ENCODE results near the gene GPD1L.

GPD1L gene

GRCh38 chr3:32118215-32118614 lies 11.8 kb downstream of the GPD1L start:
- no peak overlapping the region for H3K4me3 ChIP-seq (ENCODE audit: low read depth, low read length, poor library complexity, severe bottlenecking)
- H3K9ac ChIP-seq (ENCODE audit: low read length) = no peak overlapping the region
- no peak overlapping the region for H3K27ac ChIP-seq (ENCODE audit: low read depth, low read length, poor library complexity, severe bottlenecking)
- peaks cover 5% of the 10 kb centered on the region; the same call in 1 of the 2 replicates for H3K36me3 ChIP-seq (ENCODE audit: insufficient read depth, low read length)
- no peak overlapping the region for H2AFZ ChIP-seq (ENCODE audit: low read length)
- no peak overlapping the region for H3K4me2 ChIP-seq (ENCODE audit: low read length)
- no peak for TF ChIP-seq EZH2 (IDR thresholded peaks at IDR 0.05; ENCODE audit: borderline replicate concordance, low read length)
- no peaks in the 10 kb centered on the region for H3K9me3 ChIP-seq (ENCODE audit: low read length)
- no peaks in the 10 kb centered on the region for H3K27me3 ChIP-seq (ENCODE audit: insufficient read depth, low read length)
- H3K9me2 ChIP-seq (ENCODE audit: low read depth, low read length) = no peaks in the 10 kb centered on the region
- H4K20me1 ChIP-seq (ENCODE audit: insufficient read depth, low read length) = no peaks in the 10 kb centered on the region
- peaks cover 17% of the 10 kb centered on the region; the same call in 1 of the 2 replicates for H3K79me2 ChIP-seq (ENCODE audit: insufficient read depth, low read length)
- no peaks in the 10 kb centered on the region for H3K4me1 ChIP-seq (ENCODE audit: insufficient read depth, low read length, severe bottlenecking)
- H3F3A ChIP-seq (ENCODE audit: insufficient read depth, low read length) = no peaks in the 10 kb centered on the region

GRCh38 chr3:32120471-32120870 lies 14.1 kb downstream of the GPD1L start:
- H3K4me2 ChIP-seq (ENCODE audit: low read length) = no peak overlapping the region
- no peak overlapping the region for H3K27ac ChIP-seq (ENCODE audit: low read depth, low read length, poor library complexity, severe bottlenecking)
- no peaks in the 10 kb centered on the region for H3F3A ChIP-seq (ENCODE audit: insufficient read depth, low read length)
- no peak overlapping the region for H3K9ac ChIP-seq (ENCODE audit: low read length)
- H3K27me3 ChIP-seq (ENCODE audit: insufficient read depth, low read length) = no peaks in the 10 kb centered on the region
- H3K4me1 ChIP-seq (ENCODE audit: insufficient read depth, low read length, severe bottlenecking) = no peaks in the 10 kb centered on the region
- peaks cover 16% of the 10 kb centered on the region; the same call in 1 of the 2 replicates for H3K79me2 ChIP-seq (ENCODE audit: insufficient read depth, low read length)
- H2AFZ ChIP-seq (ENCODE audit: low read length) = no peak overlapping the region
- H3K4me3 ChIP-seq (ENCODE audit: low read depth, low read length, poor library complexity, severe bottlenecking) = no peak overlapping the region
- no peaks in the 10 kb centered on the region for H3K36me3 ChIP-seq (ENCODE audit: insufficient read depth, low read length)
- TF ChIP-seq EZH2 (IDR thresholded peaks at IDR 0.05; ENCODE audit: borderline replicate concordance, low read length) (no peak), CTCF (IDR thresholded peaks at IDR 0.05; ENCODE audit: low read length) (no peak)
- H3K9me3 ChIP-seq (ENCODE audit: low read length) = no peaks in the 10 kb centered on the region
- no peaks in the 10 kb centered on the region for H3K9me2 ChIP-seq (ENCODE audit: low read depth, low read length)
- H4K20me1 ChIP-seq (ENCODE audit: insufficient read depth, low read length) = no peaks in the 10 kb centered on the region

GRCh38 chr3:32121137-32121536 lies 14.7 kb downstream of the GPD1L start:
- Histone ChIP-seq H2AFZ (ENCODE audit: low read length) (no peak overlapping the region), H3K4me3 (ENCODE audit: low read depth, low read length, poor library complexity, severe bottlenecking) (no peak overlapping the region), H3F3A (ENCODE audit: insufficient read depth, low read length) (no peaks in the 10 kb centered on the region), H3K4me1 (ENCODE audit: insufficient read depth, low read length, severe bottlenecking) (no peaks in the 10 kb centered on the region), H3K27me3 (ENCODE audit: insufficient read depth, low read length) (no peaks in the 10 kb centered on the region), H3K9me3 (ENCODE audit: low read length) (no peaks in the 10 kb centered on the region), H3K27ac (ENCODE audit: low read depth, low read length, poor library complexity, severe bottlenecking) (no peak overlapping the region), H3K79me2 (ENCODE audit: insufficient read depth, low read length) (peaks cover 16% of the 10 kb centered on the region; the same call in 1 of the 2 replicates), H3K9ac (ENCODE audit: low read length) (no peak overlapping the region), H3K9me2 (ENCODE audit: low read depth, low read length) (no peaks in the 10 kb centered on the region), H4K20me1 (ENCODE audit: insufficient read depth, low read length) (no peaks in the 10 kb centered on the region), H3K36me3 (ENCODE audit: insufficient read depth, low read length) (no peaks in the 10 kb centered on the region), H3K4me2 (ENCODE audit: low read length) (no peak overlapping the region)
- TF ChIP-seq CTCF (IDR thresholded peaks at IDR 0.05; ENCODE audit: low read length) (no peak), EZH2 (IDR thresholded peaks at IDR 0.05; ENCODE audit: borderline replicate concordance, low read length) (no peak)

GRCh38 chr3:32123620-32124019 lies 17.2 kb downstream of the GPD1L start:
- no peaks in the 10 kb centered on the region for H3K9me3 ChIP-seq (ENCODE audit: low read length)
- H2AFZ ChIP-seq (ENCODE audit: low read length) = no peak overlapping the region
- H3K79me2 ChIP-seq (ENCODE audit: insufficient read depth, low read length) = peaks cover 8% of the 10 kb centered on the region; the same call in 1 of the 2 replicates
- no peaks in the 10 kb centered on the region for H3K4me1 ChIP-seq (ENCODE audit: insufficient read depth, low read length, severe bottlenecking)
- no peak overlapping the region for H3K9ac ChIP-seq (ENCODE audit: low read length)
- H3K36me3 ChIP-seq (ENCODE audit: insufficient read depth, low read length) = no peaks in the 10 kb centered on the region
- H3K4me3 ChIP-seq (ENCODE audit: low read depth, low read length, poor library complexity, severe bottlenecking) = no peak overlapping the region
- no peak overlapping the region for H3K4me2 ChIP-seq (ENCODE audit: low read length)
- no peaks in the 10 kb centered on the region for H3K9me2 ChIP-seq (ENCODE audit: low read depth, low read length)
- no peak overlapping the region for H3K27ac ChIP-seq (ENCODE audit: low read depth, low read length, poor library complexity, severe bottlenecking)
- H4K20me1 ChIP-seq (ENCODE audit: insufficient read depth, low read length) = no peaks in the 10 kb centered on the region
- no peak for TF ChIP-seq CTCF (IDR thresholded peaks at IDR 0.05; ENCODE audit: low read length)
- no peak for TF ChIP-seq EZH2 (IDR thresholded peaks at IDR 0.05; ENCODE audit: borderline replicate concordance, low read length)
- no peaks in the 10 kb centered on the region for H3K27me3 ChIP-seq (ENCODE audit: insufficient read depth, low read length)
- H3F3A ChIP-seq (ENCODE audit: insufficient read depth, low read length) = no peaks in the 10 kb centered on the region

Data from OCI-LY1 (cell line).